Gastroesophageal sphincter (tissue), 4 donors: ENCODE measurements around the gene SCEL. TPM values are rescaled to one million over a fixed set of nuclear protein-coding genes. Genes with fewer than 3 reads are reported as not detected.

ENCODE experiments used
- ATAC-seq: fragments of 150-250 bp; one replicate; pipeline ENCODE4 v1.9.1; 2016; ENCODE audit warnings: mild to moderate bottlenecking, moderate library complexity
- H3K27ac ChIP-seq, 4 donors: fragments of 200-600 bp; sonication (generic) in 3 of 4; 1 replicate in 3 of 4; 2 replicates in 1 of 4; pipeline ENCODE4 v1.5.1; 2016 to 2019
- H3K27me3 ChIP-seq: fragments of 200-600 bp; sonication (generic); one replicate; pipeline ENCODE4 v1.5.1; 2019
- H3K36me3 ChIP-seq, 2 donors: fragments of 200-600 bp; sonication (generic); one replicate each; pipeline ENCODE4 v1.5.1; 2019; ENCODE audit warnings: control low read depth in 1 of 2
- H3K4me1 ChIP-seq, 3 donors: fragments of 200-600 bp; sonication (generic); 1 replicate in 2 of 3; 2 replicates in 1 of 3; pipeline ENCODE4 v1.5.1; 2016 to 2019; ENCODE audit warnings: control low read depth in 2 of 3
- H3K4me3 ChIP-seq, 2 donors: fragments of 200-600 bp; sonication (generic); one replicate each; pipeline ENCODE4 v1.5.1; 2019; ENCODE audit warnings: mild to moderate bottlenecking in 1 of 2, moderate library complexity in 1 of 2
- H3K9me3 ChIP-seq, 3 donors: fragments of 200-600 bp; sonication (generic); one replicate each; pipeline ENCODE4 v1.5.1; 2017 to 2019; ENCODE audit warnings: control low read depth in 2 of 3
- EP300 ChIP-seq: sonication (generic); formaldehyde crosslinking; IDR thresholded peaks from one replicate; pipeline ENCODE4 v1.6.1; 2017; ENCODE audit warnings: antibody characterized with exemption, mild to moderate bottlenecking
- POLR2A ChIP-seq, 2 donors: fragments of 450-650 bp; IDR thresholded peaks; one replicate each; pipeline ENCODE4 v1.6.1; 2017; ENCODE audit warnings: antibody characterized with exemption in 2 of 2, mild to moderate bottlenecking in 2 of 2, moderate library complexity in 1 of 2
- POLR2AphosphoS5 ChIP-seq: sonication (generic); formaldehyde crosslinking; IDR thresholded peaks from one replicate; pipeline ENCODE4 v1.6.1; 2017; ENCODE audit warnings: antibody characterized with exemption
- WGBS, 2 donors: methylation state at CpG; one replicate each; pipeline ENCODE4 v1.1.5; 2018; ENCODE audit warnings: low coverage in 1 of 2; 5-methylcytosine and 5-hydroxymethylcytosine counted together
- total RNA-seq, 4 donors: library from RNA; depleted of rRNA; stranded (reverse); fragments of >200 nt; gene quantifications; one replicate each; pipeline ENCODE4 v1.1.0, GENCODE V29; 2016
- TF ChIP-seq, protein P1 (sequence below), 4 experiments: fragments of 200-600 bp in 2 of 4; fragments of 450-650 bp in 2 of 4; sonication (generic) in 1 of 4; IDR thresholded peaks; one replicate each; pipeline ENCODE4 v1.5.1; 2017 to 2019; ENCODE audit warnings: antibody characterized with exemption in 4 of 4, mild to moderate bottlenecking in 2 of 4, moderate library complexity in 2 of 4

SCEL gene, protein sequence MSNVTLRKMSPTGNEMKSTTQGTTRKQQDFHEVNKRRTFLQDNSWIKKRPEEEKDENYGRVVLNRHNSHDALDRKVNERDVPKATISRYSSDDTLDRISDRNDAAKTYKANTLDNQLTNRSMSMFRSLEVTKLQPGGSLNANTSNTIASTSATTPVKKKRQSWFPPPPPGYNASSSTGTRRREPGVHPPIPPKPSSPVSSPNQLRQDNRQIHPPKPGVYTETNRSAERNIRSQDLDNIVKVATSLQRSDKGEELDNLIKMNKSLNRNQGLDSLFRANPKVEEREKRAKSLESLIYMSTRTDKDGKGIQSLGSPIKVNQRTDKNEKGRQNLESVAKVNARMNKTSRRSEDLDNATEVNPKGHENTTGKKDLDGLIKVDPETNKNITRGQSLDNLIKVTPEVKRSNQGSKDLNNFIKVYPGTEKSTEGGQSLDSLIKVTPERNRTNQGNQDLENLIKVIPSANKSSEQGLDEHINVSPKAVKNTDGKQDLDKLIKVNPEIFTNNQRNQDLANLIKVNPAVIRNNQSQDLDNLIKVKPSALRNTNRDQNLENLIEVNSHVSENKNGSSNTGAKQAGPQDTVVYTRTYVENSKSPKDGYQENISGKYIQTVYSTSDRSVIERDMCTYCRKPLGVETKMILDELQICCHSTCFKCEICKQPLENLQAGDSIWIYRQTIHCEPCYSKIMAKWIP
- 10 to 100 TPM in 1 of 4 donors, 1 to 10 TPM in 1, under 1 TPM in 2; 0.54 to 14.6 (median 1.0) TPM for total RNA-seq

DNA sequence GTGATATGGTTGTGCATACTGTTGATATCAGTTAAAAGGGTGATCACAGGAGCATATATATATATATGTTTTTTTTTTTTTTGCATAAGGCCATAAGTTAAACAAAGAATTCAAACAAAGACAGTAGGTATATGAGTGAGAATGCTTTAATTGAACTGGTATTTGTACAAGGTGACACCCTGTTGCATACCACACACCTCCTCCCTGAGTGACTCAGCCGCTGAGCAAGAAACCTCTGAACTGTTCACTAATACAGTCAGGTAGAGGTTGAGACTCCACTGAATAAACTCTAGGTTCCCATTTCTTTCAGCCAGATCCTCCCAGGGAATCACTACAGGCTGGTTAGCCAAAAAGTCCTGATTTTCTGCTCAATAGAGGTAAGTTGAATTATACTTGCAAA is at the start of gene SCEL:
Gene SCEL, plus strand, starts transcription at position 259 of the 400 bp plus-strand sequence. CDS start 20,170 bp downstream, outside the sequence.
- peaks cover 11% of the 10 kb centered on the region for H3K27me3 ChIP-seq
- no peaks in the 10 kb centered on the region for H3K36me3 ChIP-seq
- ATAC-seq = no peak
- no peaks in the 10 kb centered on the region for H3K4me1 ChIP-seq
- TF ChIP-seq, protein P1, sequence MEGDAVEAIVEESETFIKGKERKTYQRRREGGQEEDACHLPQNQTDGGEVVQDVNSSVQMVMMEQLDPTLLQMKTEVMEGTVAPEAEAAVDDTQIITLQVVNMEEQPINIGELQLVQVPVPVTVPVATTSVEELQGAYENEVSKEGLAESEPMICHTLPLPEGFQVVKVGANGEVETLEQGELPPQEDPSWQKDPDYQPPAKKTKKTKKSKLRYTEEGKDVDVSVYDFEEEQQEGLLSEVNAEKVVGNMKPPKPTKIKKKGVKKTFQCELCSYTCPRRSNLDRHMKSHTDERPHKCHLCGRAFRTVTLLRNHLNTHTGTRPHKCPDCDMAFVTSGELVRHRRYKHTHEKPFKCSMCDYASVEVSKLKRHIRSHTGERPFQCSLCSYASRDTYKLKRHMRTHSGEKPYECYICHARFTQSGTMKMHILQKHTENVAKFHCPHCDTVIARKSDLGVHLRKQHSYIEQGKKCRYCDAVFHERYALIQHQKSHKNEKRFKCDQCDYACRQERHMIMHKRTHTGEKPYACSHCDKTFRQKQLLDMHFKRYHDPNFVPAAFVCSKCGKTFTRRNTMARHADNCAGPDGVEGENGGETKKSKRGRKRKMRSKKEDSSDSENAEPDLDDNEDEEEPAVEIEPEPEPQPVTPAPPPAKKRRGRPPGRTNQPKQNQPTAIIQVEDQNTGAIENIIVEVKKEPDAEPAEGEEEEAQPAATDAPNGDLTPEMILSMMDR (IDR thresholded peaks at IDR 0.05) = no peak
- H3K27ac ChIP-seq = no peak within 1 kb of the TSS
- H3K4me3 ChIP-seq = no peak within 1 kb of the TSS
- 31 to 50% methylated on average over 1 of the region's 1 CpG for WGBS, 2 donors
- no peaks in the 10 kb centered on the region for H3K9me3 ChIP-seq

DNA sequence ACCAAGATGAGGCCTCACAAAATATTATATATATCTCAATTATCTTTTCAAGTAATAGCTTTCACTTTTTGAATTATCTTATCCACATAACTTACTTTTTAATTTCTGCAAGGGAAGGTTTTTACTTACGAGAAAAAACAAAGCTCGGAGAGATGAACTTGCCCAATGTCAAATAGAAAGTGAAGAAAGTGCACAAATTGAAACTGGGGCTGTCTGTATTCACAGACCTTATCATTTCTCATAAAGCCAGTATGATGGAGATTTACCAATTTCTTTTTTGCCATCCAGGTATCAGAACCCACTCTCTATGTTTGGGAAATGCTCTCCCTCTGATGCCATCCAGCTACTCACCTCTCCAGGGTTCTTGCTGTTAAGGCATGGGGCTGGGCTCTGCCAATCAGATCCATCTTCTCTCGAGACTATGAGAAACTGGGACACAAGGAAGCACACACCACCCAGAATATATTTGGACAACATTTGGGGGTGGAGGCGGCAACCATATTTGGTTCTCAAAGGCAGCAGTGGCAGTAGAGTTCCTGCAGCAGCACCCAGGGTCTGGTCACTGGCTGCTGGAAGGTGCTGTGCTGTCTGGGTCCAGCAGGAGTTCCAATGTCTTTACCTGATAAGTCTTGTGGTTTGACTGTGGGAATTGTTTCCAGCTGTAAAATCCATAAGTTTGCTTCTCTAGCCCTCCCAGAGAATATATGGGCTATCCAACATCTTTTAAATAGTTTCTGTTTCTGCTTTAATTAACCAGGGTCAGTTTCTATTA is 45.8 kb upstream of the SCEL start:
- Histone ChIP-seq H3K9me3 (no peaks in the 10 kb centered on the region), H3K4me1 (no peaks in the 10 kb centered on the region), H3K27ac (no peak overlapping the region), H3K27me3 (no peaks in the 10 kb centered on the region), H3K4me3 (no peak overlapping the region), H3K36me3 (no peaks in the 10 kb centered on the region)
- ATAC-seq = no peak
- WGBS, 2 donors = 90 to 95% methylated on average over 4 of the region's 4 CpGs
- TF ChIP-seq EP300 = no peak
- no peak for TF ChIP-seq POLR2A (IDR thresholded peaks at IDR 0.05)
- TF ChIP-seq POLR2AphosphoS5 = no peak
- TF ChIP-seq, protein P1 (IDR thresholded peaks at IDR 0.05) = no peak

DNA sequence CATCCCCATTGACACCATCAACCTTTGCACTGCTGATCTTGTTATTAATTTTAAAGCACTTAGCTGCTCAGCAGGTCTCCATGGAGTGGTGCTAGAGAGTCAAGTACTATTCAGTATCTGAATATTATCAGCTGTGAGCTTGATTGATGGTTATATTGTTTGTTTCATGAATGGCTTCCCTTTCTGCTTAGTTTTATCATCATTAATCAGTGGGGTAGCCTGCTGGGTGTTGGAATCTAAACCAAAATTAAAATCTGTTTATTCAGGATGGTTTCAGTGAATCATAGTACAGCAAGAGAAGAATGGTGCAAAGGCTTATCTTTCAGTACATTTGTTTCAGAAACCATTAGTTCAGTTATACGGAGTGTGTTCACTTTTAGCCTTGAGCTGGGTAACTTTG is 42.5 kb upstream of the SCEL start:
- TF ChIP-seq POLR2A (IDR thresholded peaks at IDR 0.05) (no peak), POLR2AphosphoS5 (no peak)
- TF ChIP-seq, protein P1 (IDR thresholded peaks at IDR 0.05) = peak; percentile 8 to 48 (median 20)
- Histone ChIP-seq H3K9me3 (no peaks in the 10 kb centered on the region), H3K4me1 (no peaks in the 10 kb centered on the region), H3K4me3 (no peak overlapping the region), H3K27ac (no peak overlapping the region), H3K27me3 (no peaks in the 10 kb centered on the region), H3K36me3 (no peaks in the 10 kb centered on the region)
- WGBS, 2 donors = 8 to 27% methylated on average over 1 of the region's 1 CpG
- peak; percentile 50 for ATAC-seq

DNA sequence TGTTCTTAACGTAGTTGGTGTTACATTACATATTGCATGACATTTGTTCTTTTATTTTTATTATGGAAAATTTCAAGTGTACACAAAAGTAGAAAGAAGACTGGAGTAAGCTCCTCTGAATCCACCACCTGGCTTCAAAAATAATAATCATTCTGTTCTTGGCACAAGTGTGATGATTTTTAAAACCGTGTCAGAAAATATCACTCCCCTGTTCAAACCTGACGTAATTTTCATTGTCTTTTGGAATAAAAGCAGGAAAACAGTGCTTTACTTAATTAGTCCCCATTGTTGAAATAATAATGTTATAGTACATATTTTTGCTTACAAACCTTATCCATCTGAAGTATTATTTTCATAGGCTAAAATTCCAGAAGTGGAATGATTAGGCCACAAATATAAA is 41.3 kb upstream of the SCEL start:
- Histone ChIP-seq H3K36me3 (no peaks in the 10 kb centered on the region), H3K9me3 (no peaks in the 10 kb centered on the region), H3K27me3 (no peaks in the 10 kb centered on the region), H3K4me1 (no peaks in the 10 kb centered on the region), H3K4me3 (no peak overlapping the region), H3K27ac (no peak overlapping the region)
- ATAC-seq = no peak
- WGBS, 2 donors = 41 to 46% methylated on average over 3 of the region's 3 CpGs
- TF ChIP-seq EP300 = no peak
- no peak for TF ChIP-seq POLR2A (IDR thresholded peaks at IDR 0.05)
- TF ChIP-seq, protein P1 (IDR thresholded peaks at IDR 0.05) = no peak
- no peak for TF ChIP-seq POLR2AphosphoS5
